GM21529 (cell line): ENCODE measurements around the gene ACP6.
"Not testable (repeated sequence)": the region's sequence is repeated elsewhere in the genome, so short reads cannot be mapped to it uniquely, and the experiment has no call there.

ENCODE experiments used
- ATAC-seq: cut with Tn5 transposase; IDR thresholded peaks from one replicate; pipeline ENCODE4 v1.9.1; 2021; ENCODE audit not compliant: unreplicated experiment

Gene ACP6

DNA sequence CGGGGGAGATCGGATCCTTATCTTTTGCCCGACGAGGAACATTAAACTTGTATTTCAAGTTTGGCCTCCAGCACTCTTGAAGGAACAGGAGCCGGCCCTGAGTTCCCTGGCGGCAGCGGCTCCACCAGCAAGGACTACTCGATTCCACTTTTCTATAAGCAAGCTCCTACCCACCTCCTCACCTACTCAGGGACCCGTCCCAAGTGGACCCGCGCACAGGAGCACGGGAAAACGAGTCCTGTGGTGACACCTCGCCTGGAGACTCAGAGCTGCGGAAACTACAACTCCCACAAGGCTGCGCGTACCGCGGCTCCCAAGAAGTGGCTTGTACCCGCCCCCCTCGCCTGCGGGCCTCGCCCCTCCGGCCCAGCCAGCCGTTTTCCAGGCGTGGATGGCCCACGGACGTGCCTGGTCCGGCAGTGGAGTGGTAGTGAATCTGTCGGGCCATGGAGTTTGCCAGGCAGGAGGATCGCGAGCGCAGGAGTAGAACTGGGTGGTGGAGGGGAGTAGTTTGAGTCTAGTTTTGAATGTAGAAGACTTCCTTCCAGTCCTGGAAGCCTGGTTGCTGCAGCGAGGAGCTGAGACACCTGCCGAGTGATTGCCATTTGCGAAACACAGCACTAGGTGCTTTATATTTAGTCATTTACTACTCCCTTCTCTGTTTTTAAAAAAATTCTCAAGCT lies at the start of gene ACP6:
Gene ACP6 (minus strand): TSS at position 206 of the 683 bp plus-strand sequence. CDS start 476 bp downstream, outside the sequence.
- ATAC-seq, result peak; percentile 94

DNA sequence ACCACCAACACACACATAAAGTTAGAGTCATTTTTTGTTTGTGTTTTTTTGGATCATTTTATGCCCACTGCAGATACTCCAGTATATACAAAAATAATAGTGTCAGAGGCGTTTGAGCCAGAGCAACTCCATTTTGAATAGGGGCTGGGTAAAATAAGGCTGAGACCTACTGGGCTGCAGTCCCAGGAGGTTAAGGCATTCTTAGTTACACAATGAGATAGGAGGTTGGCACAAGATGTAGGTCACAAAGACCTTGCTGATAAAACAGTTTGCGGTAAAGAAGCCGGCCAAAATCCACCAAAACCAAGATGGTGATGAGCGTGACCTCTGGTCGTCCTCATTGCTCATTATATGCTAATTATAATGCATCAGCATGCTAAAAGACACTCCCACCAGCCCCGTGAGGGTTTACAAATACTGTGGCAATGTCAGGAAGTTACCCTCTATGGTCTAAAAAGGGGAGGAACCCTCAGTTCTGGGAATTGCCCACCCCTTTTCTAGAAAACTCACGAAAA lies 49.4 kb upstream of the ACP6 start:
- no peak for ATAC-seq

DNA sequence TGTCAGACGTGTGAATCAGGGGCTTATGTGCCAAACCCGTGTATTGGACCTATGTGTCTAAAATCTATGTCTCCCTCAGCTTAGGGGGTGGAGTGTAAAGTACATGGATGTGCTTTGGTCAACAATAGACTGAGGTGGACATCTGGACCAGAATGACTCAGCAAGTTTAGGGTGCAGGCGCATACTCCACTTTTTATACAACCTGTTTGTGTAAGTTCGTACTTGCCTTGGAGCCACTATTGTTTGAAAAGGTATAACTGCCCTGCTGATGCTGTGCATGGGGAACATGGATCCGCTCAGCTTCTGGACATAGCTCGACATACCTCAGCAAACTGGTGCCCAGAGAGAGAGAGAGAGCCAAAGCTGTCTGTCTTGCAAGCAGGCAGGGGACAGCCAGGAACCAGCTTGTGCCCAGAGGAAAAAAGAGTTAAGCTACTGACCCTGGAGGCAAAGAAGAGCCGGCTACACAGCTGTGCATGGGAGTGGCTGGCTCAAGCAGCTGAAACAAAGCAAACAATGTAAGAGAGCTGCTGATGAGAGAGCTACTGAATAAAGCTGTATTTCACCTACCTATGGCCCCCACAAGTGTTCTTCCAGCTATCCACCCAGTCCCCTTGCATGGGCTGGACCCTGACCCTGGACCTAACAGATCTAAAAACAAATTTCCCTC lies 48.8 kb upstream of the ACP6 start:
- no peak for ATAC-seq

DNA sequence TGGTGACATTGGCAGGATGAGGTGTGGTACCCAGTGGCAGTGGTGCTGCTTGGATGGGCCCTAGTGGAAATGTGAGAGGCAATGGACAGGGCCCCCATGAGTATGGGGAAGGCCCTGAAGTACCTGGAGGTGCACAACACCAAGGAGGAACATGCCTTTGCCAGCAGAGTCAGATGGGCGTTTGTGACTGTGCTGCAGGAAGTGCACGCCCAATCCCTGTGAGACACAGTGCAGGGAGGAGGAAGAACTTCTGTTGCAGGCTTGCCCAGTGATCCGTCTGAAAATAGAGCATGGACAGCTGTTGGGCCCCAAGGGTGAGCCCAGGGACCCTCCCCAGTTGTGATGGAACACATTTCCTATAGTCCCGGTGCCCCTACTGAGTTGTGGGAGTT lies 47.4 kb upstream of the ACP6 start:
- ATAC-seq, result no peak

DNA sequence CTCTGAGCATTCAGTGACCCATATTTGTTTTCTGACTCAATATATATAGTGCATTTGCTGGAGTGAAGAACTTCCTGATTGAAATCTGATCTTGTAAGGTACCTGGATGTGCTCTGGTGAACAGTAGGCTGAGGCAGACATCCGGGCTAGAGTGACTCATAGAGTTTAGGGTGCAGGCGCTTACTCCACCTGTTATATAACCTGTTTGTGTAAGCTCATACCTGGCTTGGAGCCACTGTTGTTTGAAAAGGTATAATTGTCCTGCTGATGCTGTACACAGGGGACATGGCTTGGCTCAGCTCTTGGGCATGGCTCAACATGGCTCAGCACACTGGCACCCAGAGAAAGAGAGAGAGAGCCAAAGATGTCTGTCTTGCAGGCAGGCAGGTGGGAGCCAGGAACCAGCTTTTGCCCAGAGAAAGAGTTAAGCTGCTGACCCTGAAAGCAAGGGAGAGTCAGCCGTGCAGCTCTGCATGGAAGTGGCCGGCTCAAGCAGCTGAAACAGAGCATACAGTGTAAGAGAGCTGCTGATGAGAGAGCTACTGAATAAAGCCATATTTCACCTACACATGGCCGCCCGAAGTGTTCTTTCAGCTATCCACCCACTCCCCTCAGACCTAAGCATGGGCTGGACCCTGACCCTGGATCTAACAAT lies 46.9 kb upstream of the ACP6 start:
- no peak for ATAC-seq

DNA sequence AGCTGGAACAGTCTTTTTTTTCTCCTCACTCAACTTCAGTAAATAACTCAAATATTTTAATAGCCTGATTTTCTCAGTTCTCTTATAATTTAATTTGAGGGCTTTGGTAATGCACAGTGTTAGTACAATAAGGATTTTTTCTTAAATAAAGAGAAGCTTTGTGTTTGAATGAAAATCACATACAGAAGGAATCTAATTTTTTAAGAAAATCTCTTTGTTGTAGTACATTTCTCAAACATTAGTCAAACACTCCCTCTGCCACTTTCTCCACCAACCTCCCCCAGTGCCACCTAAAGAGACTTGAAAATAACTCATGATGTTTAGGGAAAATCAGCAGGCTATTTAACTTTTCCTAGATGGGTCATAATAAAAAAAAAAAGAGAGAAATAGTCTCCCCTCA lies 42.3 kb upstream of the ACP6 start:
- ATAC-seq, result no peak

DNA sequence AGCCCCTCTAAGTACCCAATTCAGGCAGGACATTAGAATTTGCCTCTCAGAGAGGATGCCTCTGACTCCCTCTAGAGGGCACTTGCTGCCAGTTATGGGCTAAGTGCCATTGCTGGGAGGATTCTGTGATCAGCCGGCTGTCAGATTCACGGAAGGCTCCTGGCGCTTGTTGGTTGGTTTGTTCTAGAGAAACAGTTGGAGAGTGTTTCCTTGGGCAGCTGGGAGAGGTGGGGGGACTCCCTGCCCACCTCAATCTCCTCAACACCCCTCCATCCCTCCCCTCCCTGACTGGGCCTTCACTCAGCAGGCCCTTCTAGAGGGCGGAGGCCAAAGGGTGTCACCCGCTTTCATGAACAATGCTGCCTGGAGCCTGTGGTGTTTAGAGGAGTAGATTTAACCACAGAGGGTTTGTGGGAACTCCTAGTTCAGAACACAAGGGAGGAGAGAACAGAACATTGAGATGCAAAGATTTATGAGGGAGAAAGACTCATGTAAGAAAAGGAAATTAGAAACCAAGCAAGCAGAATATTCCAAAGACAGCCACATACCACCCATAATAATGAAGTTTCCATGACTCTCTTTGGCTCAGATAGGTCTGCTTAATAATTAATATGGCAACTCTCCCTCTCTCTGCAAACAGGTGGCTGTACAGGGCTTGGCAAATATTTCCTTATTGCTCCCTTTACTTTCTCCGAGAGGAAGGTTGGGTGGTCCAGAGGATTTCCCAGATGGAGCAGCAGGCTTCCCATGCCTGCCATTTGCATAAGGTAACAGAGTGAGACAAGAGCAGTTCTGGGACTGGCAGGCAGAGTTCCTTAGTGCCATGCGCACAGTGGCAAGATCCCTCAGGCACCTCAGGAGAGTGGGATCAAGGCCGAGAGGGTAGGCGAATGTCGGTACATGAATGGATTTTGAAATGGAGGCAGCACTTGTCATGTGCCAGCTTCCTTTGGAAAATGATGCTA lies 30.0 kb upstream of the ACP6 start:
- ATAC-seq, result no peak

DNA sequence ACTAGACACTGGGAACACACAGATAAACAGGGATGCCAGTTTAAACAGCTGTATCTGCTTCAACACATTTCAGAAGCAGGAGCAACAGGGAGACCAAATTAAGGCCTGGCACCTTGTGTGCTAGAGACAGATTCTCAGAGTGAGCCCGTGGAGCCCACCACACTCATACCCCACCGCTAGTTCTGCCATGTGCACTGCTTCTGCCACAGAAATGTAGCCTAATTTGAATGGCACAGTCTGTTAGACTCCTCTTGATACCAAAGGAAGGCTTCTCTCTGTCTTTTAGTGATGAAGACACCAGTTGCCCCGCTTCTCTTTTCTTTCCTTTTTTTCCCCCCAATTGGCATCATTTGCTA lies 29.3 kb upstream of the ACP6 start:
- no peak for ATAC-seq

DNA sequence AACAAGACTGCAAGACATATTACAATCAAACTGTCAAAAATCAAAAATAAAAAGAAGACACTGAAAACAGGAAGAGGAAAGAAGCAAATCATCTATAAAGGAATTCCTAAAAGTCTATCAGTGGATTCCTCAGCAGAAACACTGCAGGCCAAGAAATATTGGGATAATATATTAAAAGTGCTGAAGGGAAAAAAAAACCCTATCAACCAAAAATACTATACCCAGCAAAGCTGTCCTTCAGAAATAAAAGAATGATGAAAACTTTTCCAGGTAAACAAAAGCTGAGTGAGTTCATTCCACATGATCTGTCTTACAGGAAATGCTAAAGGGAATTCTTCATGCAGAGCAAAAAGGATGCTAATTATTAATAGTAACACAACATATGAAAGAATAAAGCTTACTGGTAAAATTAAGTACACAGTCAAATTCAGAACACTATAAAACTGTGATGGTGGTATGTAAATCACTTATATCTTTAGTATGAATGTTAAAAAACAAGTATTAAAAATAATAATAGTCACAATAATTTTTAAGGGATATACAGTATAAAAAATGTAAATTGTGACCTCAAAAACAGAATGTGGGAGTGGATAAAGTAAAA lies 12.9 kb upstream of the ACP6 start:
- ATAC-seq, result no peak

DNA sequence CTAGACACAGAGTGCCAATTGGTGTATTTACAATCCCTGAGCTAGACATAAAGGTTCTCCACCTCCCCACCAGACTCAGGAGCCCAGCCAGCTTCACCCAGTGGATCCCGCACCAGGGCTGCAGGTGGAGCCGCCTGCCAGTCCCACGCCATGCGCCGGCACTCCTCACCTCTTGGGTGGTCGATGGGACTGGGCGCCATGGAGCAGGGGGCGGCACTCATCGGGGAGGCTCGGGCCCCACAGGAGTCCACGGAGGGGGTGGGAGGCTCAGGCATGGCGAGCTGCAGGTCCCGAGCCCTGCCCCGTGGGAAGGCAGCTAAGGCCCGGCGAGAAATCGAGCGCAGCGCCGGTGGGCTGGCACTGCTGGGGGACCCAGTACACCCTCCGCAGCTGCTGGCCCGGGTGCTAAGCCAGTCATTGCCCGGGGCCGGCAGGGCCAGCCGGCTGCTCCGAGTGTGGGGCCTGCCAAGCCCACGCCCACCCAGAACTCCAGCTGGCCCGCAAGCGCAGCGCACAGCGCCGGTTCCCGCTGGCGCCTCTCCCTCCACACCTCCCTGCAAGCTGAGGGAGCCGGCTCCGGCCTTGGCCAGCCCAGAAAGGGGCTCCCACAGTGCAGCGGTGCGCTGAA lies 10.4 kb upstream of the ACP6 start:
- ATAC-seq, result not testable (repeated sequence)

DNA sequence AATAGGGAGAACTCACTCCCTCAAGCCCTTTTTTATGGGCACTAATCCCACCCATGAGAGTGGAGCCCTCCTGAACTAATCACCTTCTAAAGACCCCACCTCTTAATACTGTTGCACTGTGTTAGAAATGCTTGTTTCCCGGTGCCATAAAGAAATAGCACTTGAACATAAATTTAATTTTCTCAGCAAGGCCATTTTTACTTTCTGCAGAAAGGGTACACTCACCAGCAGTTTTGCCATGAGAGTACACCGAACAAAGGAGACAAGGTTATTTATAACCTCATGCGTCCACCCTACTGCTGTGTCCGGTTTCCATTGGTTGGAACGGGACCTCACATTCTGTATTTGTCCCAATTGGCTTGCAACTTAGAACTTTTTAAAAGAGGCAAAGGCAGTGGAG lies 7.4 kb upstream of the ACP6 start:
- not testable (repeated sequence) for ATAC-seq

DNA sequence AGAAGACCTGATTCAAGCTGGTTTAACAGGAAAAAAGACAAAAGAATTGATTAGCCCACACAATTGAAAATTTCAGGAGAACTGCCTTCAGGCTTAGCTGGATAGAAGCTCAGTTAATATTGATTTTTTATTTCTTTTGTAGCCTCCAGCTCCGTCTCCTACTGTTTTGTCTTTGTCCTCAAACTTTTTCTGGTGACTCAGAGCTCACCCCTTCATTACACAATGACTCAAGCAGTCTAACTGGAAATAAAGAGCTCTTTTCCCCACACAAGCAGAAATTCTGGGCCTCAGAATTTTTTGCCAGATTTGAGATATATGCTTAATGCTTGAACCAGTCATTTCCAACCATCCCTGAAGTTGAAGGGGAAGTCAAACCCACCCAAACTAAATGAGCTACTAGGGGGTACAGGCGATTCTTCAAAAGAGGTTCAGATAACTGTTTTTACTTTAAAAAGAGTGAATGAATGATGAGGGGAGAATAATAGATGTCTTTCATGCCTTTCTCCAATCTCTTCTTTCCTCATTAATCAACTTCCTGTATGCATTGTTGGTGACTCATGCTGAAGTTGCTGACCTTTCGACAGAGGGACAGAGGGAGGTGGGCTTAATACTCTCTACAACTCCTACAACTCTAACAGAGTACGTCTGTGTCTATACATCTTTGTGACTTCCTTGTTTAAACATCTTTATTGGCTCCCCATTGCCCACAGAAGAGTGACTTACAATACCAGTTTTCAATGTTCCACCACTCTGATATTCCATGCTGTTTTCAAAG lies 6.2 kb upstream of the ACP6 start:
- no peak for ATAC-seq

DNA sequence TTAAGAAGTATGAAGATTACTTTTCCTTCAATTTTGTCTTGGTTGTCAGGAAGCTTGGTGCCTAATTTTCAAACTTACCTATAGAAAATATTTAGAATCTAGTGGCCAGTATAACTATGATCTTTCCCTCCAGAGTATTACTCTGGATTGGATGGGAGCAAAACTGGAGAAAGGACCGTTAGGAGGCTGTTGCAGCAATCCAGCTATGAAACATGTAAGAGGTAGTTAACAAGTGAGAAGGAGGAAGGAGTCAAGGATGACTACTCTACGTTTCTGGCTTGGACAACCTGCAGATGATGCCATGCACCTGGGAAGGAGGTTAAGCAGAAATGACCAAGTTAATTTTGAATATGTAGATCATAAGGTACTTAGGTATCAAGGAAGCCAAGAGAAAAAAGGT lies 3.5 kb upstream of the ACP6 start:
- ATAC-seq, result no peak

DNA sequence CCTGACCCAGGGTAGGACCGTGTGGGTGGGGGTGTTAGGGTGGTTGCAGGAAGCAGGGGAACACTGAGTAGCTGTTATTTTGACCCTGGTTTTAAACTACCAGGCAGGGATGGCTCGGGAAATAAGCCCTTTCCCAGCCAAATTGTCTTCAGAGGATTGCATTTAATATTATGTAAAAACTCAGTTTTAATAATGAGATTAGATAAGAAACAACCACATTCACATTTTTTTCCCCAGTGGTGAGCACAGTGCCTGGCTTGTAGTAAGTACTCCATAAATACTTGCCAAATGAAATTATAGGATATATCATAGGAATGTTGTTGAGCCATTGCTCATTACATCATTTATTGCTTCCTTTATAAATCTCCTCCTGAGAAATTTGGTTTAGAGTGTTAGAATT lies 3.1 kb upstream of the ACP6 start:
- no peak for ATAC-seq

DNA sequence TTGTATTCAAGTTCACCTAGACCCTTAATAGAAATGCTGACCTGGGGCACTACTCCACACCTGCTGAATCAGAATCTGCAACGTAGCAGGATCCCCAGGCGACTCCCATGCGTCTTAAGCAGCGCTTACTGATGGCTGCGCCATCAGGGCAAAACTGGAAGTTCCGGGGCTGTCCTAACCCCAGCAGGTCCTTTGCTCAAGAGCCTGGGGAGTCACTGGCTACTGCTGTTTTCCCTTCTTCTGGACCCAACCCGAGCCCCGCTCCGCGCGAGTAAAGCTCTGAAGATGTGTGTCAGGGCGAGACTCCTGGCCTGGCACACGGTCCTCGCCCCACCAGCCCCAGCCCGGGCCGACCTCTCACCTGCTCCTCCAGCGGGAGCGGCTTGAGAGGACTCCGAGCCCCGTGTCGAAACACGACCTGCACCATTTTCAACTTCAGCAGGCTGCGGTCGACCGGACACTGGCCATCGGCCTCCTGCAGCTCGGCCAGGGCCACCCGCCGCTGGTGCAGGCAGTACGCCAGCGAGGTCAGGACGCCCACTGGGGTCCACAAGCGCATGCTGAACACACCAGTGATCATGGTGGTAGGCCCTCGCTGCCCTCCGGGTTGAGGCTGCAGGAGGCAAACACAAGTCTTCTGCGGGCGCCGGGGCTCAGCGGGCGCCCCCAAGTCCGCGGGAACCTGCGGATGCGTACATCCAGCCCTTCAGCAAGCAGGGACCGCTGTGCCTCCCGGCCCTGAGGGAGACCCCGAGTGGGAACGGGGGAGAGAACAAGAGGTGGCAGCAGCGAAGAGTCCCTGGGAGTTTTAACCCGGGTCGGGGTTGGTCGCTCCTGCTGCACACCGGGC lies 630 bp downstream of the ACP6 start:
- peak; percentile 35 for ATAC-seq

DNA sequence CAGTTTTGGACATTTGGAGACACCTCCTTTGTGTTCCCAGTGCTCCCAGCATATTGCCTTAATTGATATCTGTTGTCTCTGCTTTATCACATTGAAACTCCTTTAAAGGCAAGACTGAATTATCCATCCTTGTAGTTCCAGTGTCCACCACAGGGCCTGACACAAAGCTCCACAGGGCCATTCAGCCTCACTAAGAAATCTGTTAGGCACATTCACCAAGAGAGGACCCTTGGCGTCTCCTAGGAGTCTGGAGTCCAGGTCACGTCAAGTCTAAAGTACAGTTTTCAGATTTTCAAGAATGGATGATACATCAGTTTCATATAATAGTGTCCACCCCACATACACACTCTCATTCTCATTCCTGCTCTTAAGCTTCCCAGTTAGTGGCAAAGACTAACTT lies 4.8 kb downstream of the ACP6 start:
- ATAC-seq, result no peak

DNA sequence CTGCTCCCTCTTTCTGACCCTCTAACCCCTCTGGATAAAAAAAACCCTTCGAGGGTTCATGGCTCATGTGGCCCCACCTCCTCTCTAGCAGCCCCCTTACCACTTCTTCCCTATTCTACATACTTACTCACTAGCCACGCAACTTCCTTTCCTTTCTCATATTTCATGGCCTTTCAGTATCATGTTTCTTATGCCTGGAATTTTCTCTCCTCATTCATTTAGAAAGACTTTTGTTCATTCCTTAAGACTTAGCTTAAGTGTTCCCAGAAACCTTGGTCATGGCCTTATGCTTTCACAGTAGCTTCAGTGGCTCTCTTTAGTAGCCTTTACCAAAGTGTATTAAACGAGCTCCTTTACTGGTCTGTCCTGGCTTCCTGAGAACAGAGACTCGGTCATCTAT lies 6.1 kb downstream of the ACP6 start:
- ATAC-seq, result no peak

DNA sequence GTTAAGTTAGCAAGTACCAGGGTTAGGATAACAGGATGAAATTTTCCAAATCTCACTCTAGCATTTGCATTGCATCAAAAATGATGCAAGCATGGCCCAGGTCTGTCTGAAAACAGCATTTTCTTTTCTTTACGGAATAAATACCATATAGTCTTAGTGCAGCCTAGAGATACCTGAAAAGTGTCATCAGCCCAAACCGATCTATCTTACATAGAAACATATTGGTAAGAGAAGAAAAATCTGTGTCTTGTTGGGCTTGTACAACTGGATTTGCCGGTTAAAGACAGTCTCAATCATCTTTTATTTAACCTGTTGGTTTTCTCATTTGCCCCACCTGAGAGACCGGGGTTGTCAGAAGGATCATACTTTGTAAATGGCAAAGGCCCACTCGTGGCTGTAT lies 15.8 kb downstream of the ACP6 start:
- ATAC-seq, result no peak

DNA sequence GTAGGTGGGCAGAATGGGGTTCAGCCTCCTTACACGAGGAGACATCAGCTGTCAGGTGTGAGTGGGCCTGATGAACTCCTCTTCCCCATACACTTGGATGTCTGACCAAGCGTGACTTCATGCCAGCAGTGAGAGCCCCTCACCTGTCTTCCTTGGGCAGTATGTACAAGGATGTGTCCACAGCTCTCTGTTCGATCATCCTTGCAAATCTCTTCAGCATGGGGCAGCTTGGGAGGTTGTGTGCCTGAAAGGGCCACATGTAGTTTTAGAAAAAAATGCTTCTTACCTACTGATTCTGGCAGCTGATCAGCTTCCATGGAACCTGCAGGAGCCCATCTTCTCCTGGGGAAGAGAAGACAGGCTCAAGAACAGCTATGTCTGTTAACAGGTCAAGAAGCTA lies 18.0 kb downstream of the ACP6 start:
- ATAC-seq, result no peak
